Left renal pelvis (tissue), 4 donors: ENCODE results near the gene MARS2. TPM values are rescaled to one million over a fixed set of nuclear protein-coding genes. Genes with fewer than 3 reads are reported as not detected.
"Not testable (repeated sequence)": the region's sequence is repeated elsewhere in the genome, so short reads cannot be mapped to it uniquely, and the experiment has no call there.

ENCODE experiments used
- DNase-seq, 4 donors: peaks; one replicate each; pipeline ENCODE4 v3.0.0-alpha.2; 2013; ENCODE audit warnings: low read depth in 4 of 4, low spot score in 3 of 4
- polyA plus RNA-seq, 4 donors: library from polyadenylated mRNA; unstranded; fragments of 120-200 nt; gene quantifications; one replicate each; pipeline ENCODE4 v1.2.1, GENCODE V29; 2013; ENCODE audit not compliant: insufficient read length in 4 of 4

MARS2 gene
- polyA plus RNA-seq: 1 to 10 TPM; 2.6 to 8.6 (median 7.5) TPM

DNA sequence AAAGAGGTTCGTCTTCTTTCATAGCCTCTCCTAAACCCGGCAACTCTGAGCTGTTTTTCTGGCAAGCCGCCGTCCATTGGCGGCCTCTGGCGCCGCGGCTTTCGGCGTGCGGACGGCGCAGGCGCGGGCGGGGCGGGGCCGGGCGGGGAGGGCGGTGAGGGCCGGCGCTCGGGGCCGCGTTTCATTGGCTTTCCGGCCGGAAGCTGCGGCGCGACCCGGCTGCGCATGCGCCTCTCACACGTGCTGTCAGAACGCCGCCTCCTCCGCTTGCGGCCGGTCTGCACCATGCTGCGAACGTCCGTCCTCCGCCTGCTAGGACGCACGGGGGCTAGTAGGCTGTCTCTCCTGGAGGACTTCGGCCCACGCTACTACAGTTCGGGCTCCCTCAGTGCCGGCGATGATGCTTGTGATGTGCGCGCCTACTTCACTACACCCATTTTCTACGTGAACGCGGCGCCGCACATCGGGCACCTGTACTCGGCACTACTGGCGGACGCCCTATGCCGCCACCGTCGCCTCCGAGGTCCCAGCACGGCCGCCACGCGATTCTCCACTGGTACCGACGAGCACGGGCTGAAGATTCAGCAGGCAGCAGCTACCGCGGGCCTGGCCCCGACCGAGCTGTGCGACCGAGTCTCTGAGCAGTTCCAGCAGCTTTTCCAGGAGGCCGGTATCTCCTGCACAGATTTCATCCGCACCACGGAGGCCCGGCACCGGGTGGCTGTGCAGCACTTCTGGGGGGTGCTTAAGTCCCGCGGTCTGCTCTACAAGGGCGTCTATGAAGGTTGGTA is at the start of gene MARS2:
TSS of gene MARS2 (plus strand) at position 249 of the 791 bp plus-strand sequence. CDS start at position 286, 37 bp downstream.
- DNase-seq: peak; percentile 78 to 83 (median 82)

DNA sequence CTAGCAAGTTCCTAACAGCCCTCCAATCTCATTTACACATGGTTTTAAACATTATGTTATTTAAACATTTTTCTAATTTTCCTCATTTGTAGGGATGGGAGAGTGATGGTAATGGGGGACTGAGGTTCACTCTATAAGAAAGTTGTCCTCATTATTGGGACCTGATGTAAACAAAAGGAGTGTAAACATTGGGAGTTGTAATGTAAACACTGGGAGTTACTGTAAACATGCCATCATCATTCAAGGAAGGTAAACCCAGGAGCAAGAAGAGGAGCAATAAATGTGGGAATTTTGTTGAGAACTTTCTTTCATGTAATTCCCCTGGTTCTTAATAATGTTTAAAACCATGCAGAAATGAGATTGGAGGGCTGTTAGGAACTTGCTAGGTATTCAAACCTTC is 47.6 kb upstream of the MARS2 start:
- DNase-seq: no peak

DNA sequence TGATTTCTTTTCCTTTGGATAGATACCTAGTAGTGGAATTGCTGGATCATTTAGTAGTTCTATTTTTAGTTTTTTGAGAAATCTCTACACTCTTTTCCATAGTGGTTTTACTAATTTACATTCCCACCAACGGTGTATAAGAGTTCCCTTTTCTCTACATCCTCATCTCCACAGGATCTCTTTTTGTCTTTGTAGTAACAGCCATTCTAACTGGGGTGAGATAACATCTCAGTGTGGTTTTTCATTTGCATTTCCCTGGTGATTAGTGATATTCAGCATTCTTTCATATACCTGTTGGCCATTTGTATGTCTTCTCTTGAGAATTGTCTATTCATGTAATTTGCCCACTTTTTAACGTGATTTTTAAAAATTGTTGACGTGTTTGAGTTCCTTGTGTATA is 43.5 kb upstream of the MARS2 start:
- no peak for DNase-seq

DNA sequence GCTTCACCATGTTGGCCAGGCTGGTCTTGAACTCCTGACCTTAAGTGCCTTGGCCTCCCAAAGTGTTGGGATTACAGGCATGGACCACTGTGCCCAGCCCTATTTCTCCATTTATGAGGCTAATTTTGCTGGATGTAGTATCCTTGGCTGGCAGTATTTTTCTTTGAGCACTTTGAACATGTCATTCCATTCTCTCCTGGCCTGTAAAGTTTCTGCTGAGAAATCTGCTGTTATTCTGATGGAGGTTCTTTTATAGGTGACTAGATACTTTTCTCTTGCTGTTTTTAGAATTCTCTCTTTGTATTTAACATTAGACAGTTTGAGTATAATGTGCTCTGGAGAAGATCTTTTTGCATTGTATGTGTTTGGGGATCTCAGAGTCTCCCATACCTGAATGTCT is 38.9 kb upstream of the MARS2 start:
- DNase-seq: no peak

DNA sequence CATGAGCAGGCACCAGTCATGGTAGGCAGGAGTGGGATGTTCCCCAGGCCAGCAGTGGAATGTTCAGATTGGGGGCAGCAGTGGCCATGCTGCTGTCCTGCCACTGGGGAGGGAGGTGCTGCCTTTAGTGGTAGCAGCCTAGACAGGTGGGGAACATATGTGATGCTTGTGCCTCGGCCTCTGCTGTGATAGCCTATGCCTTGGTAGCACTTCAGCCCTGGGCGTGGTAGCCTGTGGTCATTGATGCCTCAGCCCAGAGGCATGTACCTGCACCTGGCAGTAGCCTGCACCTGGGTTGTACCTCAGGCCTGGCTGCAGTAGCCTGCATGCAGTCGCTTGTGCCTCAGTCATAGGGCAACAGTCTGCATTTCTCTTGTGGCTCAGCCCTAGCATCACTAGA is 36.9 kb upstream of the MARS2 start:
- no peak for DNase-seq

DNA sequence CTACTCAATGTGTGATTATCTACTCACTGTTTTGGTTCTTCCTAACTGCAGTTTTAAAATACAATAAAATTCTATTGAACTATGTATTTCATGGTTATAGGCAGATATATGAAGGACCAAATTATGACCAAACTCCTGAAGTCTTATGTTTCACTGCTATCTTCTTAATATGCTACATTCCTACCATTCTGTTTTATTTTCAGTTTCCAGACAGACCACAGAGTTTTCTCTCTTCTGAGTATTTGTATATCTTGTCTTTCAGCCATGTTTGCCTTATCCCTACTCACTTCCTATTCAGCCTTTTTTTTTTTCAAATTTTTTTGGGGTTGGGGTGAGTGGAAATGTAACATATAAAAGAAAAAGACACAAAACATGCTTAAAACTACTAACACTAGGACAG is 36.1 kb upstream of the MARS2 start:
- DNase-seq: no peak

DNA sequence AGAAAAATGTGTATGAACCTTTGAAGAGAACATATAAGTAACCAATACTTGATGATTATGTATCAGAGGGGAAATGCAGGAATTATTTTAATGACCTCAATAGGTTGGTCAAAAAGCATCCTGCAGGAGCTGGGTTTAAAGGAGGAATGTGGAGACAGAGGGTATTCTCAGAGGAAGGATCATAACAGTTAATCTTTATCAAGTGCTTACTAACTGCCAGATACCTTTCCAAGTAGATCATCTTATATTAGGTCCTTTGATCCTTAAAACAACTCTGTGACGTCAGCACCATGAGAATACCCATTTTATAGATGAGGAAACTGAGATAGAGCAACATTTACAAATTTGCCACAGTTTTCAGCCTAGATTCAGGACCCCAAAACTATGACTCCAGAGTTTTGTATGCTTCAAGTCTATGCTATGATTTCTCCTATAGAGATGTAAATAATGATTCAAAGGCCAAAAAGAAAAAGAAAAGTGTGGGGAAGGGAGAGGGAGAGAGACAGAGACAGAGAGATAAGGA is 32.7 kb upstream of the MARS2 start:
- no peak for DNase-seq

DNA sequence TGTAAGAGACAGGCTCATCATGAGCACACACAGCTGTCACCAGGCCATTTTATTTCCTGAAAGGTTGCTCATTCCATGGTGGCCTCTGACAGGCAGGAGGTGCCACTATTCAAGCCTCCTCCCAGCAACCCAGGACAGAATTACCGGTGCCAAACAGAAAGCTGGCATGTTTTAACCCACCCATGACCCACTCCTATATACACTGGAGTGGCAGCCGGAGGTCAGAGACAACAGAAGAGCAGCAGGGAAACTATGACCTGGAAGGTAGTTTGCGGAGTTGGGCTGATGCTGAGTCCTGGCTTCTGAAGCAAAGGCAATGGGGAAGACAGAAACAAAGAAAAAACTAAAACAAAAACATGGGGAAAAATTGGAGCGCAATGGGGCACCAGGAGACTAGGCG is 32.1 kb upstream of the MARS2 start:
- peak in 3 of 4 donors; percentile 5 to 25 (median 12) for DNase-seq

DNA sequence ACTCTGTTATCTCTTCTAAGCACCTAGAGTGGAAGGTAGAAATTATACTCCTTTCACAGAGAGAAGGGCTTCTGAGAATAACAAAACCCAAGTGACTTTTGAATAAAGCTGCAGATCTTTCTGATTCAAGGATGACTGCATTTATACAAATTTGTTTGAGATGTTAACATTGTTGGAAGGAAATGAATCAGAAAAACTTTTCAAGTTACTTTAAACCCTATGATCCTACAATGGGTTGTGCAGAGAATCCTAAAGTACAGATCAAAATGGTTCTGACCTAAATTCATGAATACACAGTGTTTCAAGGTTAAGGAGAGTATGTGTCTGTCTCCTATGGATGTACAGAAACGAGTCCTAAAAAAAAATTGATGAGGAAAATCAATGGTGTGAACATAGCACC is 31.6 kb upstream of the MARS2 start:
- peak in 3 of 4 donors; percentile 1 to 12 (median 7) for DNase-seq

DNA sequence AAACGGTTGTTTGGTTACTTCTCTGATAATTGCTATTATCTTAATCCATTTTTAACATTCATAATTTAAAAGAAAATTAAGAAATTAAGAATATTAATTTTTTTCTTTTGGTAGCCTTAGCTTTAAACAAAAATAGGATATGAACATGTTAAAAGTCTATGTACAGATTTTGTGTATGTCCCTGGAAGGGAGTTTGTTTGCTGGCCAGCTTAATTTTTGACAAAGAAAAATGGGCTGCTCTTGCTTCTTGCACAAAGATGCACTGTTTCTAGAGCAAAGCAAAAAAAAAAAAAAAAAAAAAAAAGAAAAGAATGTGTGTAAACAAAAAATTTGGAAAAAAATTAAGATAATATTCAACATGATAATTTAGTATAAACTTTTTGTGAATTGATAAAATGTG is 31.1 kb upstream of the MARS2 start:
- DNase-seq: peak in 2 of 4 donors; percentile 2

DNA sequence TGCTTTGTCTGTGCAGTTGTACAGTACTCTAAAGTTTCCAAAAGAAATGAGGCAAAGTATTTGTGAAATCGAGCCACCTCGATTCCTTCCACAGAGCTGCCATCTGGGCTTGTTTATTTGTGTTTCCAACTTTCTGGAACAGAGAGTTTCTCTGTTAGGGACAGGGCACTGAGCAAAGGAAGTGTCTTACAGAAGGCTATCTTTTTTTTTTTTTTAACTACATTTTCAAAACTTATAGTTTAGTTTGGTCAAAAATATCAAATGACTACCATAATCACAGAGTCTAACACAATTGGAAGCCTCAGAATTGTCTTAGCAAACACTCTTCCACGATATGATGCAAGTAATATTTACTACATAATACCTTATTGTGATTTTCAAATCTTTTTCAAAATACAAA is 30.6 kb upstream of the MARS2 start:
- DNase-seq: peak in 3 of 4 donors; percentile 29 to 42 (median 29)

DNA sequence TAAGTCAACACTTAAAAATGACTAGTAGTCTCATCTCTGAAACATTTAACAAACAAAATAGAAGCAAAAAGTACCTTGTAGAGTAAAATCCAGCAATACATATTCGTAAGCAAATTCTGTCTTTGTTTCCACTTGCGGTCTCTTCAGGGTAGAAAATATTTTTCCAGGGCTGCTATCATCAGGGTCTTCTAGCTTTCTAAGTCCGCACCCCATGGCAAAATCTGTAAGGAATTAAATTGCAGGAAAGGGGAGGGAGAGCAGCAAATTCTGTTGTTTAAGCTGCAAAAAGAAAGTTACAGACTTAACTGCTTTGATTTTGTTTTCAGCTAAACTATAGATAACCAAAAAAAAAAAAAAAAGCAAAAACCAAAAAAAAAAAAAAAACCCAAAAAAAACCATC is 29.9 kb upstream of the MARS2 start, which contains the start of gene RFTN2:
TSS of gene RFTN2 (minus strand) at position 342 of the 400 bp plus-strand sequence. CDS start at position 213, 129 bp downstream.
- DNase-seq: peak in 2 of 4 donors; percentile 21 to 29

DNA sequence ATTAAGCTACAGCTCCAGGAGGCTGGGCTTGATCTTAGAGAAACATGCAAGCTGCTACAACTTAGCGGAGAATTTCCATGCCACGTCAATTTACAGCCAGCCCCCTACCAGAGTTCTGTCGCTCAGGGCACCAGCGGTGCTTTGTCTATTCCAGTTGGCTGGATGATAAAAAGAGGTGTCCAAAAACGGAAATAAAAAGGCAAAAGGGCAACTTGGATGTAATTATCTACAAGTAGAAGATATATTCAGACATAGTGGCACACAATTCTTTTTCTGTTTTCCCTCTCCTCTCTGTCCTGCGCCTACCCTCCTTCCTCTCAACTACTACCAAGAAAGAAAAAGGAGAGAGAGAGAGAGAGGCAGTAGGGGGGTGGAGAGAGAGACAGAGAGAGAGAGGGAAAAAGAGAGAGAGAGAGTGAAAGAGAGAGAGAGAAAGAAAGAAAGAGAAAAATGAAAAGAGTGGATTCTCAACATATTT is 29.4 kb upstream of the MARS2 start:
- peak in 3 of 4 donors; percentile 60 to 78 (median 64) for DNase-seq

DNA sequence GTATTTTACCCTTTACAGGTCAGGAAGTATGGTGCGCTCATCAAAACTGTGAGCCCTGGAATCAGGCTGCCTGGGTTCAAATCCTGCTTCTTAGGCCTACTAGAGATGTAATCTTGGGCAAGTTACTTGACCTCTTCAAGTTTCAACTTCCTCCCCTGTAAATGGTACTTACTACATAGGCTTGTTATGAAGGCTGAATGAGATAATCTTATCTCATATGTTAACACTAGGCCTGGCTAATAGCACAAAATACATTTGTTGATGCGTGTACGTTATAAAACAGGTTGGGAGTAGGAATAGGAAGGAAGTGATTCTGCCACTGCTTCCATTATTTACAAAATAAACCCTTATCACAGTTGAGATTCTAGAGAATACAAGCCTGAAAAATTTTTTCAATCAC is 28.1 kb upstream of the MARS2 start:
- DNase-seq: no peak

DNA sequence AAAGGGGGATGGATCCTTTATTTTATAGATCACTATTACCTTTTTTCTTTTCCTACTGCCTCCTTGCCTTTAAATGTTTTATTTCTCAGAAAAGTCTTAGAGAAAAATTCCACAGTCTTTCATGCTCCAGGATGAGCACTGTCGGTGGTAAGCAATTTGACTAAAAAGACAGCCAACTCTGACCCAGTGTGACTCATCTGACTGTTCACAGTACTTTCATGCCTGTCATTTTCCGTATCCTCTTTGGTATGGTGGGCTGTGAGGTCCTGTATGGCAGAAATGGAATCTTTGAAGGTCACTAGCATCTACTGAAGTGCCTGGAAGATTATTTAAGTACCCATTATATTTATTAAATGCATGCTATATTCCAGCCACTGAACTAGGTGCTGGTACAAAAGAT is 27.7 kb upstream of the MARS2 start:
- no peak for DNase-seq

DNA sequence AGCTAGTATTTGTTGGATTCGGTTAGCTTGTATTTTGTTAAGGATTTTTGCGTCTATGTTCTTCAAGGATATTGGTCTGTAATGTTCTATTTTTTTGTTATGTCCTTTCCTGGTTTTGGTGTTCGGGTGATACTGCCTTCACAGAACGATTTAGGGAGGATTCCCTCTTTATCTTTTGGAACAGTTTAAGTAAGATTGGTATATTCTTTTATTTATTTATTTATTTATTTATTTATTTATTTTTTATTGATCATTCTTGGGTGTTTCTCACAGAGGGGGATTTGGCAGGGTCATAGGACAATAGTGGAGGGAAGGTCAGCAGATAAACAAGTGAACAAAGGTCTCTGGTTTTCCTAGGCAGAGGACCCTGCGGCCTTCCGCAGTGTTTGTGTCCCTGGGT is 10.0 kb upstream of the MARS2 start:
- DNase-seq: not testable (repeated sequence)

DNA sequence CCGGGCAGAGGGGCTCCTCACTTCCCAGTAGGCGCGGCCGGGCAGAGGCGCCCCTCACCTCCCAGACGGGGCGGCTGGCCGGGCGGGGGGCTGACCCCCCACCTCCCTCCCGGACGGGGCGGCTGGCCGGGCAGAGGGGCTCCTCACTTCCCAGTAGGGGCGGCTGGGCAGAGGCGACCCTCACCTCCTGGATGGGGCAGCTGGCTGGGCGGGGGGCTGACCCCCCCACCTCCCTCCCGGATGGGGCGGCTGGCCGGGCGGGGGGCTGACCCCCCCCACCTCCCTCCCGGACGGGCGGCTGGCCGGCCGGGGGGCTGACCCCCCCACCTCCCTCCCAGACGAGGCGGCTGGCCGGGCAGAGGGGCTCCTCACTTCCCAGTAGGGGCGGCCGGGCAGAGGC is 9.2 kb upstream of the MARS2 start:
- DNase-seq: not testable (repeated sequence)

DNA sequence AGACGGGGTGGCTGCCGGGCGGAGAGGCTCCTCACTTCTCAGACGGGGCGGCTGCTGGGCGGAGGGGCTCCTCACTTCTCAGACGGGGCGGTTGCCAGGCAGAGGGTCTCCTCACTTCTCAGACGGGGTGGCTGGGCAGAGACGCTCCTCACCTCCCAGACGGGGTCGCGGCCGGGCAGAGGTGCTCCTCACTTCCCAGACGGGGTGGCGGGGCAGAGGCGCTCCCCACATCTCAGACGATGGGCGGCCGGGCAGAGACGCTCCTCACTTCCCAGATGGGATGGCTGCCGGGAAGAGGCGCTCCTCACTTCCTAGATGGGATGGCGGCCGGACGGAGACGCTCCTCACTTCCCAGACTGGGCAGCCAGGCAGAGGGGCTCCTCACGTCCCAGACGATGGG is 8.6 kb upstream of the MARS2 start:
- DNase-seq: not testable (repeated sequence)

DNA sequence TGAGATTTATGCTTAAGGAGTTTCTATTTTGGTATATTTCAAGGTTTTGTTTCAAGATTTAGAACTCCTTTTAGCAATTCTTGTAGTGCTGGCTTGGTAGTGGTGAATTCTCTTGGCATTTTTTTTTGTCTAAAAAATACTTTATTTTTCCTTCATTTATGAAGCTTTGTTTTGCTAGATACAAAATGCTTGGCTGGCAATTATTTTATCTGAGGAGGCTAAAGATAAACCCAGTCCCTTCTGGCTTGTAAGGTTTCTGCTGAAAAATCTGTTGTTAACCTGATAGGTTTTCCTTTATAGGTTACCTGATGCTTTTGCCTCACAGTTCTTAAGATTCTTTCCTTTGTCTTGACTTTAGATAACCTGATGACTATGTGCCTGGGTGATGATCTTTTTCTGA is 5.4 kb upstream of the MARS2 start:
- DNase-seq: not testable (repeated sequence)

DNA sequence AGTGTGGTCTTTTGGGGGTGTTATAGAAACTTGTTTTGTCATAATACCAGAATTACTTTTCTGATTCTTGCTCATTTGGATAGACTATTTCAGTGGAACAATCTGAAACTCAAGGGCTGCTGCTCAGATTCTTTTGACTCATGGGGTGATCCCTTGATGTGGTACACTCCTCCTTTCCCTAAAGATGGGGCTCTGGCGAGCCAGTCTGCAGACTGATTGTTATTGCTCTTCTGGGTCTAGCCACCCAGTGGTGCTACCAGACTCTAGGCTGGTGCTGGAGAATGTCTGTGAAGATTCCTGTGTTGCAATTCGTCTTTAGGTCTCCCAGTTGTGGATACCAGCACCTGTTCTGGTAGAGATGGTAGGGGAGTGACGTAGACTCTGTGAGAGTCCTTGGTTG is 4.2 kb upstream of the MARS2 start:
- no peak for DNase-seq

DNA sequence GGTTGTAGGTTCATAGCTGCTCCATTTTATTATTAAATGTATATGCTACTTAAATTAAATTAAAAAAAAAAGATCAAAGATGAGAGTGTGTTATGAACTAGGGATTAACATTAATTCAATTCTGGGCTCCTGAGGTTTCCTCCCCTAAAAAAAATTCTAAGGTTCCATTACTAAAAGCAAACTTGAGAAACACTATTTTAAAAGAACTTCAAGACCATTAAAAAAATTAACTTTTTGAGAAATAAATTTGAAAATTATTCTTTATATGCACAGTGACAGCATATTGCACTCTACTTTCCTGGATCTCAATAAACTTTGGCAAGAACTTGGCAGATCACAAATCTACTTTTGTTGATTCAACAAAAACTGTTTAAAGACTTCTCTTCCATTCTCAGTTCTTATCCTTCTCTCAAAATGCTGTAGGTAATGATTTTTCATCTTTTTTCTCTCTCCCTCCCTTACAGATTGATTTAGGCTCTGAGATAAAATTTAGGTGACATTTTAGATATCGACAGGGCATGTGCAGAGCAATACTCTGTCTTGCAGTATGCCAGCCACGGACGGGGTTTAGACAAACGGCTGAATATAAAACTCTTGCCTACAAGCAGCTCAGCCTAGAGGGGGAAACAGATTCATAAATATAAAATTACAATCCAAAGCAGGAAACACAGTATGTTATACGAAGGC is 592 bp upstream of the MARS2 start:
- no peak for DNase-seq
